ENCODE measurements around the gene FBRSL1. TPM values are rescaled to one million over a fixed set of nuclear protein-coding genes. Genes with fewer than 3 reads are reported as not detected.
A peak's percentile ranks its signal among the peaks of the same experiment; 100 is the strongest.

Gene FBRSL1
- polyA plus RNA-seq, 3 donors, result 0.39 to 28.7 (median 0.74) TPM

- Mint-ChIP-seq H3K4me1 (peaks cover 50% of the 10 kb centered on the region), H3K27ac (peak overlapping the region in 2 of 7 donors; percentile 80 to 90), H3K9me3 (peaks cover 0 to 11% (median 2%) of the 10 kb centered on the region in 7 donors), H3K36me3 (no peaks in the 10 kb centered on the region), H3K4me3 (no peak overlapping the region), H3K27me3 (ENCODE audit: low read depth in 3 of 3) (peaks cover 8 to 38% (median 21%) of the 10 kb centered on the region in 3 donors)
- Histone ChIP-seq H3K4me1 (ENCODE audit: control insufficient read depth in 1 of 2, insufficient read depth in 2 of 2, low read length in 2 of 2) (peaks cover 63 to 77% of the 10 kb centered on the region in 2 donors), H3K4me2 (replicated peaks; ENCODE audit: extremely low read depth, low read length, poor library complexity, severe bottlenecking) (peak overlapping the region; percentile 52), H2AFZ (ENCODE audit: insufficient read depth, low read depth, low read length, poor library complexity, severe bottlenecking) (no peak overlapping the region), H3K27me3 (ENCODE audit: control insufficient read depth in 2 of 2, insufficient read depth in 2 of 2, low read length in 2 of 2) (no peaks in the 10 kb centered on the region), H3K9me3 (replicated peaks in 1 of 2; ENCODE audit: control insufficient read depth in 1 of 2, insufficient read depth in 1 of 2, low read length in 2 of 2) (peaks cover 0 to 3% of the 10 kb centered on the region in 2 donors), H3K79me2 (ENCODE audit: insufficient read depth, low read length) (no peaks in the 10 kb centered on the region), H3K4me3 (replicated peaks in 1 of 3; ENCODE audit: low read depth in 2 of 3, low read length in 3 of 3) (peak overlapping the region in 1 of 3 experiments; percentile 46), H3K9ac (ENCODE audit: insufficient read depth, low read length, poor library complexity, severe bottlenecking) (no peak overlapping the region), H3K36me3 (replicated peaks in 1 of 2; ENCODE audit: control insufficient read depth in 1 of 2, insufficient read depth in 2 of 2, low read length in 2 of 2) (no peaks in the 10 kb centered on the region), H3K27ac (ENCODE audit: low read depth in 1 of 2, low read length in 2 of 2) (no peak overlapping the region), H4K20me1 (ENCODE audit: insufficient read depth, low read length) (no peaks in the 10 kb centered on the region)
- 91% methylated on average over 35 of the region's 38 CpGs for WGBS (ENCODE audit: insufficient coverage)
- TF ChIP-seq CTCF (IDR thresholded peaks at IDR 0.05), result no peak
- intact Hi-C loops (cut with micrococcal nuclease), result no loop called here
- DNase-seq, result no peak
Measured at GRCh38 chr12:132479938-132480622, 9.9 kb upstream of the FBRSL1 start.

- H3K27ac Mint-ChIP-seq, result peak overlapping the region in 5 of 7 donors; percentile 80 to 95 (median 92)
- H2AFZ ChIP-seq (ENCODE audit: insufficient read depth, low read depth, low read length, poor library complexity, severe bottlenecking), result no peak overlapping the region
- H4K20me1 ChIP-seq (ENCODE audit: insufficient read depth, low read length), result no peaks in the 10 kb centered on the region
- H3K4me3 ChIP-seq (replicated peaks in 1 of 3; ENCODE audit: low read depth in 2 of 3, low read length in 3 of 3), result peak overlapping the region in 1 of 3 experiments; percentile 46
- peak overlapping the region; percentile 52 for H3K4me2 ChIP-seq (replicated peaks; ENCODE audit: extremely low read depth, low read length, poor library complexity, severe bottlenecking)
- no peaks in the 10 kb centered on the region for H3K36me3 ChIP-seq (replicated peaks in 1 of 2; ENCODE audit: control insufficient read depth in 1 of 2, insufficient read depth in 2 of 2, low read length in 2 of 2)
- TF ChIP-seq CTCF (IDR thresholded peaks at IDR 0.05), result no peak
- H3K4me1 ChIP-seq (ENCODE audit: control insufficient read depth in 1 of 2, insufficient read depth in 2 of 2, low read length in 2 of 2), result peaks cover 59 to 73% of the 10 kb centered on the region in 2 donors
- H3K9me3 Mint-ChIP-seq, result peaks cover 1 to 11% (median 5%) of the 10 kb centered on the region in 7 donors
- H3K9ac ChIP-seq (ENCODE audit: insufficient read depth, low read length, poor library complexity, severe bottlenecking), result peak overlapping the region; percentile 48
- WGBS (ENCODE audit: insufficient coverage), result 27% methylated on average over 5 of the region's 14 CpGs
- intact Hi-C loops (cut with micrococcal nuclease), result no loop called here
- peaks cover 0 to 3% of the 10 kb centered on the region in 2 donors for H3K9me3 ChIP-seq (replicated peaks in 1 of 2; ENCODE audit: control insufficient read depth in 1 of 2, insufficient read depth in 1 of 2, low read length in 2 of 2)
- peaks cover 10 to 40% (median 21%) of the 10 kb centered on the region in 3 donors for H3K27me3 Mint-ChIP-seq (ENCODE audit: low read depth in 3 of 3)
- no peaks in the 10 kb centered on the region for H3K27me3 ChIP-seq (ENCODE audit: control insufficient read depth in 2 of 2, insufficient read depth in 2 of 2, low read length in 2 of 2)
- H3K79me2 ChIP-seq (ENCODE audit: insufficient read depth, low read length), result no peaks in the 10 kb centered on the region
- peaks cover 50% of the 10 kb centered on the region for H3K4me1 Mint-ChIP-seq
- H3K27ac ChIP-seq (ENCODE audit: low read depth in 1 of 2, low read length in 2 of 2), result peak overlapping the region in 1 of 2 donors; percentile 90
- peak in 1 of 3 donors; percentile 28 for DNase-seq
- H3K4me3 Mint-ChIP-seq, result peak overlapping the region in 1 of 2 donors; percentile 83
- H3K36me3 Mint-ChIP-seq, result no peaks in the 10 kb centered on the region
Measured at GRCh38 chr12:132480623-132481132, 9.3 kb upstream of the FBRSL1 start.
